ENCODE measurements around the gene STEAP3.

DNA sequence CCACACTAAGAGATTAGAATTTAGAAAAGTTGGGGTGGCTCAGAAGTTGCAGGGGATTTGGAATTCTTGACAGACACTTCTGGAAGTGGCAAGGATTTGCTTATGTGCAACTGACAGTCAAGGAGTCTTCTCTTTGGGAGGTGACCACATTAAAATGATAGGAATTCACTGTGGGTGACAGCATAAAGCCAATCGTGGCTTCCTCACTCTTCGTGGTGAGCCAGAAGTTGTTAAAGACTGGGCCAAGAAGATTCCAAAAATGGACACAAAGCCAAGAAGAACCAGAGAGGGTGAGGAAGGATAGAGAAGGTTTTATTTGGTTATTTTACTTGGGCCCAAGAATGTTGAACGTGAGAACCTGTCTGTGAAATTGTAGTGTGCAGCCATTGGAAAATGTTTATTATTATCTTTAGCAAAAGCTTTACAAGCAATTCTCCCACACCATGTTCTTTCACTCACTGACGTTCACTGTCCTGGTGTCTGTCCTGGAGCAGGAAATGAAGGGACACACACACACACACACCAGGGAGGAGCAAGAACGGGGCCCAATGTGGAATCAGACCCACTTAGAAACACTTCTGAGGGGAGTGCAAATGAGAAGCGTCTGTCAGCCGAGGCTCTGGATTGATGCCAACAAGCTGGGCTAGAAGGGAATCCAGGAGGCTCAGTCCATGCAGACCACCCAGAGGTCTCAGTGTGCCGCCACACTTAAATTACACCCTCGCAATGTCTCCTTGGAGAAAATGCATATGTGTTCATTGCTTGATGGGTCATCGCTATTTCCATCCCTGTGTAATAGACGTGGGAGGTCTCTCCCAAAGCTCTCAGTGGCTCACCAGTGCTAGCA lies 37.2 kb downstream of the STEAP3 start:
- TF ChIP-seq POLR2AphosphoS5 (IDR thresholded peaks at IDR 0.05; ENCODE audit: low read depth, low read length) (no peak), TAF1 (IDR thresholded peaks at IDR 0.05; ENCODE audit: borderline replicate concordance, insufficient read depth, low read length) (no peak)

All from PFSK-1 (cell line).